Measurements from ENCODE around the gene LDB2.

- TF ChIP-seq POLR2AphosphoS5 (IDR thresholded peaks at IDR 0.05; ENCODE audit: low read depth, low read length): no peak
- no peak for TF ChIP-seq POLR2A (IDR thresholded peaks at IDR 0.05; ENCODE audit: low read depth, low read length)
- TF ChIP-seq TAF1 (IDR thresholded peaks at IDR 0.05; ENCODE audit: borderline replicate concordance, low read depth, low read length): no peak
Measured at GRCh38 chr4:16569790-16570189, 328.7 kb downstream of the LDB2 start.
